Measurements from ENCODE around the gene KCNQ1. TPM values are rescaled to one million over a fixed set of nuclear protein-coding genes. Genes with fewer than 3 reads are reported as not detected.

Gene KCNQ1
- total RNA-seq, 2 donors from 2014 or later, result 38.9 to 46.1 TPM

GRCh38 chr11:2480874-2481220 lies 36.0 kb downstream of the KCNQ1 start:
- peaks cover 0 to 5% (median 0%) of the 10 kb centered on the region in 3 donors for H3K9me3 ChIP-seq
- intact Hi-C loops (cut with DNase I), result no loop called here
- no peaks in the 10 kb centered on the region for H3K36me3 ChIP-seq (replicated peaks in 1 of 2; ENCODE audit: insufficient read depth in 1 of 2, low read depth in 2 of 2)
- no peak overlapping the region for H3K27ac ChIP-seq
- H3K27me3 ChIP-seq, result no peaks in the 10 kb centered on the region
- peaks cover 26% of the 10 kb centered on the region for H3K4me1 ChIP-seq
- DNase-seq, result peak in 1 of 4 donors; percentile 55
- ATAC-seq, result no peak
- H3K4me3 ChIP-seq, result no peak overlapping the region
- TF ChIP-seq POLR2A (IDR thresholded peaks at IDR 0.05) (no peak), CTCF (IDR thresholded peaks at IDR 0.05) (no peak)
- WGBS, 2 donors, result 63 to 76% methylated on average over 7 of the region's 7 CpGs

GRCh38 chr11:2481253-2481652 lies 36.4 kb downstream of the KCNQ1 start:
- DNase-seq, result no peak
- Histone ChIP-seq H3K36me3 (replicated peaks in 1 of 2; ENCODE audit: insufficient read depth in 1 of 2, low read depth in 2 of 2) (no peaks in the 10 kb centered on the region), H3K4me1 (peaks cover 26% of the 10 kb centered on the region), H3K4me3 (no peak overlapping the region), H3K27ac (peak overlapping the region in 1 of 4 donors; percentile 1), H3K9me3 (peaks cover 0 to 5% (median 0%) of the 10 kb centered on the region in 3 donors), H3K27me3 (no peaks in the 10 kb centered on the region)
- TF ChIP-seq POLR2A (IDR thresholded peaks at IDR 0.05) (no peak), CTCF (IDR thresholded peaks at IDR 0.05) (no peak)
- intact Hi-C loops (cut with DNase I), result no loop called here
- ATAC-seq, result no peak
- 65 to 88% methylated on average over 11 to 14 of the region's 14 CpGs for WGBS, 2 donors

- H3K9me3 ChIP-seq, result peaks cover 0 to 5% (median 0%) of the 10 kb centered on the region in 3 donors
- DNase-seq (no peak), ATAC-seq (no peak)
- H3K4me3 ChIP-seq, result no peak overlapping the region
- peaks cover 26% of the 10 kb centered on the region for H3K4me1 ChIP-seq
- no peaks in the 10 kb centered on the region for H3K27me3 ChIP-seq
- WGBS, 2 donors, result 64 to 65% methylated on average over 3 of the region's 3 CpGs
- H3K36me3 ChIP-seq (replicated peaks in 1 of 2; ENCODE audit: insufficient read depth in 1 of 2, low read depth in 2 of 2), result no peaks in the 10 kb centered on the region
- H3K27ac ChIP-seq, result peak overlapping the region in 2 of 4 donors; percentile 53 to 78
- intact Hi-C loops (cut with DNase I), result no loop called here
- no peak for TF ChIP-seq POLR2A (IDR thresholded peaks at IDR 0.05)
- TF ChIP-seq CTCF (IDR thresholded peaks at IDR 0.05), result no peak
Observed at GRCh38 chr11:2482204-2482603, 37.4 kb downstream of the KCNQ1 start.

GRCh38 chr11:2482745-2483144 lies 37.9 kb downstream of the KCNQ1 start:
- intact Hi-C loops (cut with DNase I), result no loop called here

More at GRCh38 chr11:2482745-2483144, 37.9 kb downstream of the KCNQ1 start:
- ATAC-seq, result peak; percentile 21
- H3K4me3 ChIP-seq, result no peak overlapping the region
- TF ChIP-seq CTCF (IDR thresholded peaks at IDR 0.05), result no peak
- TF ChIP-seq POLR2A (IDR thresholded peaks at IDR 0.05), result no peak
- peaks cover 0 to 5% (median 0%) of the 10 kb centered on the region in 3 donors for H3K9me3 ChIP-seq
- H3K36me3 ChIP-seq (replicated peaks in 1 of 2; ENCODE audit: insufficient read depth in 1 of 2, low read depth in 2 of 2), result no peaks in the 10 kb centered on the region
- peak overlapping the region; percentile 53 to 78 (median 60) for H3K27ac ChIP-seq
- H3K27me3 ChIP-seq, result no peaks in the 10 kb centered on the region
- H3K4me1 ChIP-seq, result peaks cover 26% of the 10 kb centered on the region
- 45 to 63% methylated on average over 5 of the region's 5 CpGs for WGBS, 2 donors
- DNase-seq, result no peak

All from body of pancreas (tissue), 4 donors.